HG02571 (cell line): Measurements from ENCODE around the gene TREX2.

Experiments
- ATAC-seq: cut with Tn5 transposase; IDR thresholded peaks from one replicate; pipeline ENCODE4 v1.9.1; 2021; ENCODE audit warnings: mild to moderate bottlenecking, moderate library complexity; ENCODE audit not compliant: unreplicated experiment

Gene TREX2, protein sequence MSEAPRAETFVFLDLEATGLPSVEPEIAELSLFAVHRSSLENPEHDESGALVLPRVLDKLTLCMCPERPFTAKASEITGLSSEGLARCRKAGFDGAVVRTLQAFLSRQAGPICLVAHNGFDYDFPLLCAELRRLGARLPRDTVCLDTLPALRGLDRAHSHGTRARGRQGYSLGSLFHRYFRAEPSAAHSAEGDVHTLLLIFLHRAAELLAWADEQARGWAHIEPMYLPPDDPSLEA

DNA sequence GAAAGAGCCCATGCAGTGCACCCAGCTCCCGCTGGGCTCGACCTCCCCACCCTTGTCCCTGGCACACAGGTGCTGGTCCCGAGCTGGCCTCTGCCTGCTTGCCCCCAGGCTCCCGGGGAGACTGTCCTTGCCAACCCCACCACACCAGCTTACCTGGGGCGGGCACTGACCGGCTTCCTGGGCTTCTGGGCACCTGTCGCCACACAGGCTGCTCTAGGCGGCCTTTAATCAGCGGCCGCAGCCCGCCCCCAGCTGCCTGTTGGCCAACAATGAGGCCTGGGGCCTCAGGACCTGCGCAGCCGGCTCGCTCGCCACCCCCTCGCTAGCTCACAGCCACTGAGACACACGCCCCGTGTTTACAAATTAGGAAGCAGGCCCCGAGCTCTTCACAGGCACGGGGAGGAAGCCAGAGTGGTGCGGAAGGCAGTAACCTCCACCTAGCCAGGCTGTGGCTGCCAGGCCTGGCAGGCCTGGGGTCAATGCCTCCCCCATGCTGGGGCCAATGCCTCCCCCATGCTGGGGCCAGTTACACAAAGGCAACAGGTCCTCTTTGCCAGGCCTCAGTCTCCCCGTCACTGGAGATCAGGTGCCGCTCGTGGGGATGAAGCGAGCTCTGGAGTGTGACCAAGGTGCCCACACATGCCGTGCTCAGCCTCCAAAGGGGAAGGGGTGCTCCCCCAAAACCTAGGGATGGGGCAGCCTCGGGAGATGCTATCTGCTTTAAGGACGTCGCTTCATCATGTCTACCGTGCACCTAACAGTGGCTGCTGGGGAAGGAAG, at the start of gene TREX2:
Gene TREX2 (minus strand): TSS at position 201 of the 780 bp plus-strand sequence. CDS start 626 bp downstream, outside the sequence.
- ATAC-seq = no peak

DNA sequence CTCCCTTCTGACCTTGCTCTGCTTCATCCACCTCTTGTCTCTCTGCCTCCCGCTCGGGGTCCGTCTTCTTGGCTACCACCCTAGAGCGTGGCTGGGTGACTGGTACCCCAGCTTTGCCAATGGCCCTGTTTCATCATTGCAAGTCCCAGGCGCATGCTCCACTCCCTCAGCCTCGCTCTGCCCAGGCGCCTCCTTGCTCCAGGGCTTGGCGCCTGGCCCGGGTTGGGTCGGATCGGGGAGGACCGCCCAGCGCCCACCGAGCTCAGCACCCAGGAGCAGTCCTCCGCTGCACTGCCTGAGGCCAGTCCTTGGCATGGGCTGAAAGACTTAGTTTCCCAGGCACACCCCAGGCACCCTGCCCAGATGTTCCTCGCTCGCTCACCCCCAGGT, 49.5 kb upstream of the TREX2 start:
- ATAC-seq = no peak

DNA sequence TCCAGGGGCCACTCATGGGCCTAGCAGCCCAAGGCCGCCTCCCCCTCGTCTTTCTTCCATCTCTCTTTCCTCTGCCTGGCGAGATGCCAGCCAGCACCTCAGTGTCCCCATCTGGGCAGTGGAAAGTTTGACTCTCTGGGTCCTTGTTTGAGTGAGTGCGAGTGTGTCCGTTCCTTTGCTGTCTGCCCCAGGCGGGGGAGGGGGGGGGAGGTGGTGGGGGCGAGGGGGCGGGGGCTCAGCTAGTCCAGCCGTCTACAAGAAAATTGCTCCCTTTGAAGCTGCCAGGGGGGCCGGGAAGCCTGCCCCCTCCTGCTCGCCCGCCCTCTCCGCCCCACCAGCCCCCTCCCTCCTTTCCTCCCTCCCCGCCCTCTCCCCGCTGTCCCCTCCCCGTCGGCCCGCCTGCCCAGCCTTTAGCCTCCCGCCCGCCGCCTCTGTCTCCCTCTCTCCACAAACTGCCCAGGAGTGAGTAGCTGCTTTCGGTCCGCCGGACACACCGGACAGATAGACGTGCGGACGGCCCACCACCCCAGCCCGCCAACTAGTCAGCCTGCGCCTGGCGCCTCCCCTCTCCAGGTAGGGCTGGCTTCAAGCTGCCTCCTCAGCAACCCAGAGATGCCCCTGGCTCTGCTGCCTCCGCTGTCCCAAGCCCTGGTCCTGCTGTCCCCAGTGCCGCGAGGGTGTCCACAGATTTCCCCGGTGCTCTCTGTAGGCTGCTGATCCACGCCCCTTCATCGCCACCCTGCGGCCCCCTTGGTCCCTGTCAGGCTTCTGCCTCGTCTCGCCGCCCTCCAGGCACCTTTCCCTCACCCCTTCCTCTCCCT, 48.9 kb upstream of the TREX2 start, which contains the start of gene BGN:
Gene BGN (plus strand): TSS at position 440 of the 821 bp plus-strand sequence. CDS start 9,652 bp downstream, outside the sequence.
- ATAC-seq = no peak

DNA sequence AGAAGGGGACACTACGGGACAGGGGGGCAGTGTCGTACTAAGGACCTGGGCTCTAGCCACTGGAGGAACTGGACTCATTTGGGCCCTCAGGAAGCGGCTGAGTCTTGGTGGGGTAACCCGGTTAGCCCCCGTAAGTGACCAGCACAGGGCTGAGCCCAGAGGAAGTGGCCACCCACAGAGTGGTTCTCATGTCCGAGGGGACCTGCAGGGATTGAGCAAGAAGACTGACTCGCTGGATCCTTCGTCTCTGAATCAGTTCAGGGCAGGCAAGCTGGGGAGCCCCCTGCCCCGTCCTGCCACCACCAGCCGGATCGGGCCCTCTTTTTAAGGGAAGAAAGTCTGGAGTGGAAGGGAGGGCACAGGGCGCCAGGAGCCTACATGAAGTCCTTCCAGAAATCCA, 48.2 kb upstream of the TREX2 start:
- no peak for ATAC-seq

DNA sequence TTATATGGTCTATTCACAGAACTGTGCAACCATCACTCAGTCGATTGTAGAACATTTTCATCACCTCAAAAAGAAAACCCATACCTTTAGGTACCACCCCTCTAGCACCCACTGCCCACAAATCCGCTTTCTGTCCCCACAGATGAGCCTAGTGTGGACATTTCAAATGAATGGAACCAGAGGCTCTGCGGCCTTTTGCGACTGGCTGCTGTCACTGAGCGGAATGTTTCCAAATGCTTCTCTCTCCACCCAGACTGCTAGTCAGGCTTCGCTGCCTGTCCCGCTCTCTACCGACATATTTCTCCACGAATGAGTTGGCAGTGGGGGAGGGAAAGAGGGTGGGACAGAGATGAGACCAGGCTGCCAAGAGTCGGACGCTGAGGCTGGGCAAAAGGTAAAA, 47.2 kb upstream of the TREX2 start:
- no peak for ATAC-seq

DNA sequence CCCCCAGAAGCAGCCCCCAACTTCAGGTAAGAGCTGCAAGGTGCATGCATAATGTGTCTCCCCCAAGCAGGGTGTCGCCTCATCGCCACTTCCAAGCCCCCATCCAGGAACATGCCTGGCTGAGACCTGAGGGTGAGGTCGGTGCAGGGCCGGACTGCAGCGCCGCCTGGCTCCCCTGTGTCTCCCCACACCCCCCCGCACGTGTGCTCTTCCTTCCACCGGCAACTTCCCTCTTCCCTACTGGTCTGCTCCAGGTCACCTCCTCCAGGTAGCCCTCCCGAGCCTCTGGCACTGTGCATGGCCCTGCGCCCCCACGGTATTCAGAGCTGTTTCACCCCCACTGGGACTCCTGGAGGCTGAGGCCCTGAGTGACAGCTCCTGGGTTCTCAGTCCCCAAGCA, 46.7 kb upstream of the TREX2 start:
- ATAC-seq = no peak

DNA sequence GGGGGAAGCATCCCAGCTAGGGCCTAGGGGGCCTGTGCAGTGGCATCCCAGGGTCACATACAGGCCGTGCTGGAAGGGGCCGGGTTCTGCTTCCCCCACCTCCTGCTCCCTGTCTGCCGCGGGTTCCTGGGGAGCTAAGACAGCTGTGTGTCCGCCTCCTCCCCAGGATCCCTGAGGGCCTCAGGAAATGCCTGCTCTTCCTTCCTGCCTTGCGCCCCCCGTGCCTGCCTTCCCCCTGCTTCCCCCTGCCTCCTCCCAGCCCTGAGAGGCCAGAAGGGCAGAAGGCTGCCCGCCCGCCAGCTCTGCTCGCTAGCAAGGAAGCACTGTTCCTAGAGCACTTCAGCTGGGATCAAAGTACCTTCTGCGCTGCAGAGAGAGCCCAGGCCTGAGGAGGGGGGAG, 46.1 kb upstream of the TREX2 start:
- no peak for ATAC-seq

DNA sequence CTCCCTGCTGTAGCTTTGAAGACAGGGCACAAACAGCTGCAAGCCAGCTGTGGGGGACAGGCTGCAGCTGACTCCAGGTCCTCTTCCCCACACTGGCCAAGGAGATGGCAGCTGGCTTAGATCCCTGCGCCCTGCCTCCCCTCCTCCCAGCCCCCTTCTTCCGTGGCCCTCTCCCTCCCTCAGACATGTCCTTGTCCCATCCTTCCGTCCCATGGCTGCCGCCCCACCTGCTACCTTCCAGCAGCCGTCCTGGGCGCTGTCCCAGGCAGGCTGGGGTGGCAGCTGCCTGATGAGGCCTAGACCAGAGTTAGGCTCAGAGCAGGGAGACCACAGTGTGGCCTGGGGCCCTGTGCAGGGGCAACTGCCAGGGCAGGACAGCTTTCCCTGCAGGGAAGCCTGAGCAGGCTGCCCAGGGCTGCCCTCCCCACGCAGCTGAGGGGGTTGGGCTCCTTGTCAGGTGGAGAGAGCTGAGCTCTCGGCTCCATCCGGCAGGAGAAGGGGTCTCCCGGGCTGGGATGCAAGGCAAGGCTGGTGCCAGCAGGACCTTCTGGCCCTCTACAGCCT, 45.6 kb upstream of the TREX2 start:
- no peak for ATAC-seq

DNA sequence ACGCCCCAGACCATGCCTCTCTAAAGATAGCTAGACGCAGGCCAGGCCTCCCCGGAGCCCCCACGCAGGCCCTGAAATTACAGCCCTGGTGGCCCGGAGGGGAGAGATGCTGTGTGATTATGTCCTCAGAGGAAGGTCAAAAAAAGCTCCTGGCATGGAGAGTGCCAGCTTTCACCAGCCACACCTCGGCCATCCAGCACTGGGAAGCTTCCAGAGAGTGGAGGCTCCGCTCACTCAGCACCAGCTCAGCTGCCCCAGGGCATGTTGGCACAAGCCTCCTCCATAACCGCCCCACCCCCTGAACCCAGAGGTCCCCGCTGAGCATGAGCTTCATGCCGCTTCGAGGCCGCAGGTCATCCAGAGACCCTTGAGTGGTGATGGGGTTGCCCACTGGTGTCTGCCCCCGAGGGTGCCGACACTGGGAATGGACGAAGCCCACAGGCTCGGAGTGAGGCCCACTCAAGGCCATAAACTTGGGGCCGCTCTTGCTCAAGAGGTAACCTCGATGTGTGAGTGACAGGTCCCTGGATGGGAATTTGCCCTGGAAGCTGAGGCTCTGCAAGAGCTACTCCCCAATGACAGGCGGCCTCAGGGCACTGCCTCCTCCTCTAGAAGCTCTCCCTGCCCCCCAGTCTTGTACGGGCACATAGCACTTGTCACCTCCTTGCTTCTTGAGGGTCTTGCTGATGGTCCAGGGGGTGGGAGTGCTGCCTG, 44.5 kb upstream of the TREX2 start:
- ATAC-seq = no peak

DNA sequence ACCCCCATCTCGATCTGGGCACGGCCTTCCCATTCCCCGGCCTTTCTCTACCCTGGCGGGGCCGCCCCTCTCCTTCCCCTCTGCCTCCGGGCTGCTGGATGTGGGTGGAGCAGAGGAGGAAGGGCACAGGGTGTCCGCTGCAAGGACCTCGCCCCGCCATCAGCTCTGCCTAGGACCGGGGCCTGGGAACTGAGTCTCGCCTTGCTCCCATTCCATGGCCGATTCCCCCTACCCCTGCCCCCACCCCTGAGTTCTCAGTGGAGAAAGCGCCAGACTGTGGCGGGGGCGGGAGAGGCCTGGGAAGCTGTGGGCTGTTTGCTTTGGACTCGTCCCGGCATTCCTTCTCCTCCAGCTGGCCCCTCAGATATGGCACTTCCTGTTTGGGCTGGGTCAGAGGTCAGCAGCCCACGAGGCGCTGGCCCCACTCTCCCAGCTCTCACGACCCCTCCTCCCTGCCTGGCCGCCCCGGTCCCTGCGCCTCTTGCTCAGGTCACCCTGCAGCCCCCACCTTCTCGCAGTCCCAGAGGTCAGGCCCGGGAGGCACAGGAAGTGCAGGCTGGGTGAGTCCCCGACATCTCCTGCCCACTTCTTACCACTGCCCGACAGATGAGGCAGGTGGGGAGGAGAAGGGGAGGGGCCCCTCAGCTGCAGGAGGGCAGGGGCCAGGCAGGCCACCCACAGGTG, 42.5 kb upstream of the TREX2 start:
- no peak for ATAC-seq

DNA sequence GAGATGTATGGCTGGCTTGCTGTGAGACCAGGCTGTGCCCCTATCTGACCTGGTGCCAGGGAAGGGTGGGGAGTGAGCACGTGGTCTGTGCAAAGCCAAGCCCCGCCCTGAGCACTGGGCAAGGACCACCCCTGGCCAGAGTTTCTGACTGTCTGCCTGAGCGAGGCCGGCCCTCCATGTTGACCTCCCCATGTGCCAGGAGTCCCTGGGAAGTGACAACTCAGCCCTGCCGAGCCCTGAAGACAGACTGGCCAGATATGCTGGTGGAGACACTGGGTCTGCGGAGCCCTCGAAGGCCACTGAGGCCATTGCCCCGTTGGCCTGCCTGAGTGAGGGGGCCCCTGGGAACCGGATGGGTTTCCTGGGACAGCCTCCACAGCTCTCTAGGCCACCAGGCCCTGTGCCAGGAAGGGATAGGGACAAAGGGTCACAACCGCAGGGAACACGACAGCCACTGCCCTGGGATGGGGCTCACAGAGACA, 41.8 kb upstream of the TREX2 start:
- ATAC-seq = no peak

DNA sequence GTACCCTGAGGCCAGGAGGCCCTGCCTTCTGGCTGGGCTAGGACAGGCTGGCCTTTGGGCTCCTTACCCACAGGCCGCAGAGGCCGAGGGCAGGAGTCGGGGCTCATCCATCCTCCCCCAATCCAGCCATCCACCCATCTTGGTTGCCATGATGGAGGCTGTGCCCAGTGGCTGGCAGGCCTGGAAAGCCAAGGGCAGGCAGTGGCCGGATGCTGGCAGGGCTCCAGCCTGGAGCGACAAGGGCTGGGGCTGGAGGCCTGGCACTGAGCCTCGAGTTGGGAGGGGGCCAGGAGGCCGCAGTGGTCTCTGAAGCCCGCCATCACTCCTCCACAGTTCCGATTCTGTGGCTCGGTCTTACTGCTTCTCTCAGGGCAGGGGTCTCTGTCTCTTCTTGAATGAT, 40.3 kb upstream of the TREX2 start:
- no peak for ATAC-seq

DNA sequence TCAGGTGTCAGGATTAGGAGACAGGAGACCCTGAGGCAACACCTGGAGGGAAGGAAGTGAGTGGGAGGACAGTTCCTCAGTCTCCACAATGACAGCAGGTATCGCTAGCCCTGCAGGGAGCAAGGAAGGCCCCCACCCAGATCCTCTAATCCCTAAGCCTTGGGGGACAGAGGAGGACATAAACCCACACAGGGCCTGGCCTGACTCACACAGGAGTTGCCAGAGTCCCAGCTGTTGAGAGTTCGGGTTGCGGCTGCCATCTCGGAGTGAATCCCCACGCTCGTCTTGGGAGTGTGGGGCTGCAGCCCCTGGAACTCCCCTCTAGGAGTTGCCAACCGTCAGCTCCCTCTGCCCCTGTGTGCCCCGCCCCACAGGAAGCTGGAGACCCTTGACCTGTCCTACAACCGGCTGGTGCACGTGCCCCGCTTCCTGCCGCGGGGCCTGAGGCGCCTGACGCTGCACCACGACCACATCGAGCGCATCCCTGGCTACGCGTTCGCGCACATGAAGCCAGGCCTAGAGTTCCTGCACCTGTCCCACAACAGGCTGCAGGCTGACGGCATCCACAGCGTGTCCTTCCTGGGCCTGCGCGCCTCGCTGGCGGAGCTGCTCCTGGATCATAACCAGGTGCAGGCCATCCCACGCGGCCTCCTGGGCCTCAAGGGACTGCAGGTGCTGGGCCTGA, 39.7 kb upstream of the TREX2 start:
- no peak for ATAC-seq

DNA sequence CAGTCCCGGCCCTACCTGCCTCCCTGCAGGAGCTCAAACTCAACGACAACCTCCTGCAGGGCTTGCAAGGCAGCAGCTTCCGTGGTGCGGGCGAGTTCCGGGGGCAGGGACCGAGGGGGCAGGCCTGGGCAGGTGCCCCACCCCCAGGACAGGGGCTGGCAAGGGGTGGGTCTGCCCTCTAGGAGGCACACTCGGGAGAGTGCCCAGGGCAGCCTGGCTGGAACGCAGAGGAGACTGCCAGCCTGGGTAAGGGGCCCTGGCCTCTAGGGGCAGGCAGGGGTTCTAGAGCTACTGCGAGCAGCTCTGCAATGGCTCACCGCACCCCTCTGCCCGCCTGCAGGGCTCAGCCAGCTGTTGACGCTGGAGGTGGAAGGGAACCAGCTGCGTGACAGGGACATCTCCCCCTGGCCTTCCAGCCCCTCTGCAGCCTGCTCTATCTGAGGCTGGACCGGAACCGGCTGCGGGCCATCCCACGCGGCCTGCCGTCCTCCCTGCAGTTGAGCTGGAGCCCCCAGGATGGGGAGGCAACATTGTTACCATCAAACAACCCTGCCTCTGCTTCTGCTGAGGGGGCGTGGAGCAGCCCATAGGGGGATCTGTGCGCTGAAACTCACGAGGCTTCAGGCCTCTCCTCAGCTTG, 36.6 kb upstream of the TREX2 start:
- no peak for ATAC-seq

DNA sequence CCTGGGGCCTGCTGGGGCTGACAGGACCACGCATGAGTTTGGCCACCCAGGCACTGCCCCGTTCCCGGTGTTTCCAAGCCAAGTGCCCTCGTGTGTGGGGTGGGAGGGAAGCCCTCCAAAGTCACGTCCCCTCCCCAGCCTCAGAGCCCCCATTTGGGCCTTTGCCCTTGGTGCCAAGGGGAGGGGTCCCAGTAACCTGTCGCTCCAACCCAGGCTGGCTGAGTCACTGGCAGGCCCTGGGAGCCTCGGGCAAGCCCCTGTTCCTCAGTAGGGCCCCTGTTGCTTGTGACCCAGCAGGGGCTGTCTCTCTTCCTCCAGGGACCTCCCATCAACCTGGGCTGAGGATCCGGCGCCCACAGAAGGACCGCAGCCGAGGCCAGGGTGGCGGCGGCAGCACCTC, 35.2 kb upstream of the TREX2 start:
- ATAC-seq = no peak

DNA sequence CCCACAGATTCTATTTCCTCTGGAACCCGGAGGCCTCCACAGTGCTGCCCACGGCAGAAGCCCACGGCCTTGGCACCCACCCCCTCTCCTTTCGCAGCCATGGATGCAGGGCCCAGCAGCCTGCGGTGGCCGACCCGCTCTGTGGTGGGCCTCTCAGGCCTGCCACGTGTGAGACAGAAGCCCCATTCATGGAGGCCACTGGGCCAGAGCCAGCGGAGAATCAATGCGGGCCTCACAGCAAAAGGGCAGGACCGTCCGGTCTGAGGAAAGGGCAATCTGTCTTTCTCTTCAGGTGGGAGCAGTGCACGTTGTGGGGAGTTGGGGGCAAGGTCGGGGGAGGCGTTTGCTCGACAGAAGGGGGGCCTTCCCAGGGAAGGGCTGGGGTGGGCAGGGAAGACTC, 32.9 kb upstream of the TREX2 start:
- no peak for ATAC-seq

DNA sequence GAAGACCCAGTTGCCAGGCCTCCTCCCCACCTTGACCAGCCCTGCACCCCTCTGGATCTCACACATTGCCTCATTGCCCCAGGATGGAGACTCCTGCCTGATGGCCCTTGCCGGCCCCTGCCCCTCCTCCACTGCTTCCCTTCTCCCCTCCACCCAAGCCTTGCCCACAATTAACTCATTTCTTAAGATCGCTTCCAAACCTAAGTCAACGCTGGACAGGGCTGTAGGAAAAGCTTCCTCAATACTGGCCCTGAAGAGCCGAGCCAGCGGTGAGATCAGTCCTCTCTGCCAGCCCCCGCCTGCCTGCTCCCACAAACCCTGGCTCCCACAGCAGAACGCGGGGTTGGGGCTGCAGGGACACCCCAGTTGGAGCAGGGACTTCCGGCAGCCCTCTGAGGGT, 32.0 kb upstream of the TREX2 start:
- ATAC-seq = no peak

DNA sequence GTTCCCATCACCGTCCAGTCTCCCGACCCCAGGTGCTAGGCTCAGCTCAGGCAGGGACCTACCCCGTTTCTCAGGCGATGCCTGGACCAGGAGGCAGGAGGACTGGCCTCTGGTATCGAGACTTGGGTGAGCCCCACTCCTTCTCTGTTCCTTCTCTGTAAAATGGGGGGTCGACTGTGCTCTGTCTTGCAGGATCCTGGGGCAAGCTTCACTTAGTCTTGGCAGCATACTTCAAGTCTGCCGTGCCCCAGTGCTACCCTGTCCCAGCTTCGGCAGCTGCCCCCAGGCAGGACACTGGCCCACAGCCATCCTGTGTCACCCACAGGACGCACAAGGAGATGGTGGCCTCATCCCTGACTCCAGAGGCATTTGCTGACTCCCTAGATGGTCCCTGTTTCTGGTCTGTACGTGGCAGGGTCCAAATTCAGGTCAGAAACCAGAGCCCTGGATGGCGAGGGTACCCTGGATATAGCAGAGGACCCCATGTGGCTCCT, 31.6 kb upstream of the TREX2 start:
- no peak for ATAC-seq
